HepG2 (cell line): ENCODE results near the gene PSMB3. TPM values are rescaled to one million over a fixed set of nuclear protein-coding genes. Genes with fewer than 3 reads are reported as not detected.
A peak's percentile ranks its signal among the peaks of the same experiment; 100 is the strongest.

Experiments used
- ATAC-seq: fragments of 200-7000 bp; cut with Tn5 transposase; 3 replicates; pipeline ENCODE4 v1.9.1; 2020; ENCODE audit warnings: mild to moderate bottlenecking, moderate library complexity
- BruUV-seq: library from RNA; stranded (reverse); fragments of 400-500 nt; replicated peaks from 2 replicates; lab custom pipeline; 2021; lab: Mats Ljungman, UMichigan
- CTCF ChIA-PET: fragments of 300-600 bp; formaldehyde crosslinking; extraction: SDS; loops from one replicate; lab custom pipeline; 2021; ENCODE audit warnings: low total read pairs, inconsistent platforms, low intra/inter-chr PET ratio; lab: Yijun Ruan, JAX
- POLR2A ChIA-PET: fragments of 350-600 bp; sonication (Branson Sonifier 250); formaldehyde crosslinking; loops from one replicate; lab custom pipeline; 2020; ENCODE audit warnings: antibody characterized with exemption, inconsistent platforms; lab: Yijun Ruan, JAX
- DNase-seq: peaks from one replicate; pipeline ENCODE4 v3.0.0-alpha.2; 2015; ENCODE audit warnings: low spot score
- FAIRE-seq: peaks from 3 replicates; lab custom pipeline; 2011; peaks lifted over from hg19 to GRCh38; lab: Jason Lieb, UNC
- H2AFZ ChIP-seq: one replicate; pipeline ENCODE4 v1.6.1; 2011; ENCODE audit warnings: low read length, inconsistent platforms
- H3K27ac ChIP-seq: fragments of 300-600 bp; 3 replicates; pipeline ENCODE4 v1.8.0; 2011; ENCODE audit warnings: mixed run types, mild to moderate bottlenecking, mixed read lengths, low read length, inconsistent platforms; ENCODE audit not compliant: insufficient read depth; ENCODE audit errors: extremely low read length
- H3K27me3 ChIP-seq, 2 experiments: fragments of 200-600 bp in 1 of 2; 2 replicates in 1 of 2; 3 replicates in 1 of 2; pipeline versions ENCODE4 v1.6.0 to v1.8.0; 2011; ENCODE audit warnings: low read length in 2 of 2, mild to moderate bottlenecking in 2 of 2, moderate library complexity in 2 of 2, inconsistent platforms in 1 of 2; ENCODE audit not compliant: insufficient read depth in 2 of 2, control insufficient read depth in 1 of 2
- H3K36me3 ChIP-seq, 2 experiments: fragments of 200-600 bp in 1 of 2; replicated peaks in 1 of 2; 2 replicates in 1 of 2; 3 replicates in 1 of 2; pipeline versions ENCODE4 v1.5.1 to v1.8.0; 2011; ENCODE audit warnings: low read length in 2 of 2, inconsistent platforms in 1 of 2; ENCODE audit not compliant: insufficient read depth in 2 of 2, control insufficient read depth in 1 of 2
- H3K4me1 ChIP-seq: 2 replicates; pipeline ENCODE4 v1.5.1; 2012; ENCODE audit warnings: low read length, inconsistent platforms; ENCODE audit not compliant: insufficient read depth
- H3K4me2 ChIP-seq: 2 replicates; pipeline ENCODE4 v1.6.0; 2011; ENCODE audit warnings: low read depth, low read length, inconsistent platforms
- H3K4me3 ChIP-seq, 3 experiments: fragments of 200-600 bp in 1 of 3; sonication (generic), shearing (Covaris generic) in 1 of 3; replicated peaks in 1 of 3; 2 replicates each; pipeline ENCODE4 v1.5.1; 2011 to 2016; ENCODE audit warnings: low read length in 3 of 3, inconsistent platforms in 2 of 3, low read depth in 2 of 3, mild to moderate bottlenecking in 2 of 3, control low read depth in 1 of 3, mixed read lengths in 1 of 3; ENCODE audit not compliant: insufficient read depth in 1 of 3
- H3K79me2 ChIP-seq: one replicate; pipeline ENCODE4 v1.6.1; 2011; ENCODE audit warnings: low read length, inconsistent platforms; ENCODE audit not compliant: insufficient read depth
- H3K9ac ChIP-seq: 2 replicates; pipeline ENCODE4 v1.6.0; 2011; ENCODE audit warnings: mild to moderate bottlenecking, low read depth, low read length, inconsistent platforms; ENCODE audit not compliant: insufficient read depth
- H3K9me3 ChIP-seq: 2 replicates; pipeline ENCODE4 v1.5.1; 2012; ENCODE audit warnings: mild to moderate bottlenecking, low read length
- H4K20me1 ChIP-seq: 2 replicates; pipeline ENCODE4 v1.6.0; 2011; ENCODE audit warnings: inconsistent platforms, mild to moderate bottlenecking, low read length, moderate library complexity; ENCODE audit not compliant: insufficient read depth
- HOXA7 ChIP-seq: sonication (generic); formaldehyde crosslinking; IDR thresholded peaks from 2 replicates; pipeline ENCODE4 v1.8.1; 2022; ENCODE audit warnings: mild to moderate bottlenecking, missing genetic modification reagents, moderate library complexity
- MIER2 ChIP-seq: IDR thresholded peaks from 2 replicates; pipeline ENCODE4 v1.6.1; 2016; ENCODE audit warnings: missing biosample characterization, missing genetic modification reagents
- MIXL1 ChIP-seq: IDR thresholded peaks from 2 replicates; pipeline ENCODE4 v1.6.1; 2016
- NR1H2 ChIP-seq: sonication (generic); formaldehyde crosslinking; IDR thresholded peaks from 2 replicates; pipeline ENCODE4 v1.8.1; 2022; ENCODE audit warnings: low read depth, missing genetic modification reagents, borderline replicate concordance
- NR2C2 ChIP-seq: sonication (generic); formaldehyde crosslinking; IDR thresholded peaks from 2 replicates; pipeline ENCODE4 v1.4.0; 2020; ENCODE audit warnings: missing genetic modification reagents, mild to moderate bottlenecking, moderate library complexity, borderline replicate concordance
- PHB2 ChIP-seq: fragments of 450-650 bp; IDR thresholded peaks from 2 replicates; pipeline ENCODE4 v1.6.1; 2018; ENCODE audit not compliant: partially characterized antibody
- WGBS: methylation state at CpG from one replicate; pipeline ENCODE4 v1.1.6; 2017; ENCODE audit warnings: low lambda C conversion rate; 5-methylcytosine and 5-hydroxymethylcytosine counted together
- in situ Hi-C: cut with HindIII; loops from 2 replicates; pipeline ENCODE4 v1.10.0; 2017; ENCODE audit warnings: low pct_unique_long_range_greater_than_20kb; ENCODE audit not compliant: extremely low pct_ligation_motif_present
- intact Hi-C: fragments of 100-400 bp; cut with micrococcal nuclease; formaldehyde crosslinking; loops from one replicate; pipeline ENCODE4 v1.10.0; 2022; ENCODE audit not compliant: unreplicated experiment
- polyA plus RNA-seq, 8 experiments: library from polyadenylated mRNA; depleted of rRNA in 3 of 8; stranded (reverse) in 7 of 8; unstranded in 1 of 8; fragments of >200 nt; fragmentation: Illumina TruSeq in 4 of 8; extraction: Trizol in 4 of 8; gene quantifications; 2 replicates each; pipeline versions ENCODE4 v1.2.1 to v1.2.3, GENCODE V29; 2011 to 2016; ENCODE audit warnings: low read depth in 4 of 8, missing spikeins in 1 of 8, mixed read lengths in 1 of 8; ENCODE audit not compliant: insufficient read depth in 1 of 8
- total RNA-seq, 5 experiments: library from RNA; depleted of rRNA; stranded (reverse); fragments of >200 nt; fragmentation: Illumina TruSeq; extraction: Trizol; gene quantifications; 2 replicates each; pipeline ENCODE4 v1.2.3, GENCODE V29; 2016; ENCODE audit warnings: low read depth in 1 of 5
- TF ChIP-seq, protein P1 (sequence below): IDR thresholded peaks from 2 replicates; pipeline ENCODE4 v1.6.1; 2012; ENCODE audit warnings: inconsistent platforms
- TF ChIP-seq, protein P2 (sequence below): sonication (generic); formaldehyde crosslinking; IDR thresholded peaks from 2 replicates; pipeline ENCODE4 v1.5.0; 2020; ENCODE audit warnings: mild to moderate bottlenecking, missing genetic modification reagents
- TF ChIP-seq, protein P3 (sequence below): sonication (generic); formaldehyde crosslinking; IDR thresholded peaks from 2 replicates; pipeline ENCODE4 v1.8.1; 2023; ENCODE audit warnings: mild to moderate bottlenecking, missing genetic modification reagents
- TF ChIP-seq, protein P4 (sequence below): sonication (generic); formaldehyde crosslinking; IDR thresholded peaks from 2 replicates; pipeline ENCODE4 v1.4.0; 2020; ENCODE audit warnings: mild to moderate bottlenecking, missing genetic modification reagents
- TF ChIP-seq, protein P5 (sequence below): IDR thresholded peaks from 2 replicates; pipeline ENCODE4 v1.6.1; 2016; ENCODE audit warnings: missing compliant biosample characterization, missing genetic modification reagents, borderline replicate concordance
- TF ChIP-seq, protein P6 (sequence below): sonication (generic); formaldehyde crosslinking; IDR thresholded peaks from 2 replicates; pipeline ENCODE4 v1.5.0; 2020; ENCODE audit warnings: missing genetic modification reagents

Gene PSMB3
- total and polyA plus RNA-seq, 2 of the 13 experiments (the other 11 are each of a cell fraction or from before 2014, with no cell fraction given) = 366 to 517 TPM

DNA sequence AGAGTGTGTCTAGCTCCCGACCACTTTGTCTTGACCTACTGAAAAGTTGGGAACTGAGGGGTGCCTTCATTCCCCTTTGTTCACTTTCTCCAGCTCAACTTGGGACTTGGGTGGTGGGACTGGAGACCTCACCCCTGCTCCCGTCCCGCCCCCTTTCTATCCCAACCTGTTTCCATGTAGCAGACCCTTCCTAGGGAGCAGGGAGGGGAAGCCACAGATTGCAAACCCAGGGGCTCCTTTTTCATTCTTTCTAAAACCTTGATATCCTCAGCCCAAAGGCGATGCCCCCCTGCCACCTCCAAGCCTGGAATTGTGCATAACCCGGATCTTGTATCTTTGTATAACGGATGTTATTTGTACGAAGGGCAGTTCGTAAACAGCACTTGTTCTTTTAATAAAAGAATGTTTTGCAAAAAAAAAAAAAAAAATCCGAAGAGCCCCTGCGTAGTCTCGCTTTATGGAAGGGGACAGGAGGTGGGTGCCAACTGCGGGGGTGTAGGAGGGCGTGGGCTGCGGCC lies 23.1 kb upstream of the PSMB3 start (continued):
- TF ChIP-seq, protein P1, sequence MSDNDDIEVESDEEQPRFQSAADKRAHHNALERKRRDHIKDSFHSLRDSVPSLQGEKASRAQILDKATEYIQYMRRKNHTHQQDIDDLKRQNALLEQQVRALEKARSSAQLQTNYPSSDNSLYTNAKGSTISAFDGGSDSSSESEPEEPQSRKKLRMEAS = no peak
- no peak for TF ChIP-seq NR1H2
- no peak for TF ChIP-seq PHB2
- TF ChIP-seq MIER2 (CRISPR knock-in tag) = no peak
- TF ChIP-seq, protein P2, sequence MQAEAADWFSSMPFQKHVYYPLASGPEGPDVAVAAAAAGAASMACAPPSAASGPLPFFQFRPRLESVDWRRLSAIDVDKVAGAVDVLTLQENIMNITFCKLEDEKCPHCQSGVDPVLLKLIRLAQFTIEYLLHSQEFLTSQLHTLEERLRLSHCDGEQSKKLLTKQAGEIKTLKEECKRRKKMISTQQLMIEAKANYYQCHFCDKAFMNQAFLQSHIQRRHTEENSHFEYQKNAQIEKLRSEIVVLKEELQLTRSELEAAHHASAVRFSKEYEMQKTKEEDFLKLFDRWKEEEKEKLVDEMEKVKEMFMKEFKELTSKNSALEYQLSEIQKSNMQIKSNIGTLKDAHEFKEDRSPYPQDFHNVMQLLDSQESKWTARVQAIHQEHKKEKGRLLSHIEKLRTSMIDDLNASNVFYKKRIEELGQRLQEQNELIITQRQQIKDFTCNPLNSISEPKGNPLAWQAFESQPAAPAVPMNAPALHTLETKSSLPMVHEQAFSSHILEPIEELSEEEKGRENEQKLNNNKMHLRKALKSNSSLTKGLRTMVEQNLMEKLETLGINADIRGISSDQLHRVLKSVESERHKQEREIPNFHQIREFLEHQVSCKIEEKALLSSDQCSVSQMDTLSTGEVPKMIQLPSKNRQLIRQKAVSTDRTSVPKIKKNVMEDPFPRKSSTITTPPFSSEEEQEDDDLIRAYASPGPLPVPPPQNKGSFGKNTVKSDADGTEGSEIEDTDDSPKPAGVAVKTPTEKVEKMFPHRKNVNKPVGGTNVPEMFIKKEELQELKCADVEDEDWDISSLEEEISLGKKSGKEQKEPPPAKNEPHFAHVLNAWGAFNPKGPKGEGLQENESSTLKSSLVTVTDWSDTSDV (CRISPR knock-in tag) = no peak
- no peak for TF ChIP-seq MIXL1 (CRISPR knock-in tag)

DNA sequence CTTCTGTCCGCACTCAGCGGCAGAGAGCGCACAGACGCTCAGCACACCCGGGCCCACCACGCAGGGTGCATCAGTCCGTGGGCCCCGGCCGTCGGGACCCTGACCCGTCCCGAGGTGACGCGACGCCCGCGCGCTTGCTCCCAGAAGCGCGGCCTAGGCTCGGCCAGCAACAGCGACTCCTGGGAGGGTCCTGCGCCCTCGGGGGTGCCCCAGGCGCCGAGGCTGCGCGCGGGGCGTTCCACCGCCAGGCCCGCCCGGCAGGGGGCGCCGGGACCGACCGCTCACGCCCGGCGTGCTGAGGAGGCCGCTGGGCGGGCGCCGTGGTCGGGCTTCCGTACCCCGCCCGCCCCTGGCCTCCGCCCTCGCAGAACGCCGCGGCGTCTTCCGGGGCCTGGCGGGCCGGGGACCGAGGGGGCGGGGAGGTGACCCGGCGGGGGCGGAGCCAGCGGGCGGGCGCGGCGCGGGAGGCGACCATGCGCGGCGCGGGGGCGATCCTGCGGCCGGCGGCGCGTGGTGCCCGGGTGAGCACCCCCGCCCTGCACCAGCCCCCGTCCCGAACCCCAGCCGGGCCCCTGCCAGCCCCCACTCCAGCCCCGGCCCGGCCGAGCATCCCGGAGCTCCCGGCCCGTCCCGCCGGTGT lies 22.5 kb upstream of the PSMB3 start, which contains the start of gene CISD3:
CISD3 (plus strand) TSS at position 456 of the 640 bp plus-strand sequence; CDS start at position 474, 18 bp downstream.
- peaks cover 54% of the 10 kb centered on the region for H3K4me1 ChIP-seq
- FAIRE-seq (no peak), DNase-seq (peak; percentile 81), ATAC-seq (peak; percentile 69)
- WGBS = 7% methylated on average over 9 of the region's 92 CpGs
- peaks cover 26% of the 10 kb centered on the region for H3K79me2 ChIP-seq
- H3K27ac ChIP-seq = peak within 1 kb of the TSS; percentile 97
- peaks cover 11 to 23% of the 10 kb centered on the region in 2 experiments for H3K36me3 ChIP-seq
- in situ Hi-C loops (loop anchor here (5.0 kb wide), 1 partner anchor 53 kb away; no protein-coding TSS in a partner anchor), intact Hi-C loops (loop anchor here (1.0 to 2.0 kb wide), 3 partner anchors 19 to 53 kb away; partner anchors contain the start of gene PCGF2)
- H4K20me1 ChIP-seq = peaks cover 13% of the 10 kb centered on the region; the same call in 1 of the 2 replicates
- no peaks in the 10 kb centered on the region for H3K9me3 ChIP-seq
- H3K9ac ChIP-seq = peak within 1 kb of the TSS; percentile 90
- no peak within 1 kb of the TSS for H2AFZ ChIP-seq
- H3K4me3 ChIP-seq = peak within 1 kb of the TSS; percentile 67 to 100 (median 95)
- peak within 1 kb of the TSS; percentile 93 for H3K4me2 ChIP-seq
- no TSS peak for BruUV-seq
- ChIA-PET POLR2A (interaction anchor here (1.0 to 3.0 kb wide), 21 partner anchors 9 to 139 kb away, joined by 3 to 43 read pairs (median 6); partner anchors contain the start of genes MLLT6, PSMB3 and RPL23), CTCF (interaction anchor here (1.4 to 1.5 kb wide), 2 partner anchors 26 to 53 kb away, joined by 4 to 6 read pairs; no protein-coding TSS in a partner anchor)
- H3K27me3 ChIP-seq = no peaks in the 10 kb centered on the region
- TF ChIP-seq NR2C2 (CRISPR knock-in tag) (no peak), HOXA7 (no peak)
- TF ChIP-seq, protein P3, sequence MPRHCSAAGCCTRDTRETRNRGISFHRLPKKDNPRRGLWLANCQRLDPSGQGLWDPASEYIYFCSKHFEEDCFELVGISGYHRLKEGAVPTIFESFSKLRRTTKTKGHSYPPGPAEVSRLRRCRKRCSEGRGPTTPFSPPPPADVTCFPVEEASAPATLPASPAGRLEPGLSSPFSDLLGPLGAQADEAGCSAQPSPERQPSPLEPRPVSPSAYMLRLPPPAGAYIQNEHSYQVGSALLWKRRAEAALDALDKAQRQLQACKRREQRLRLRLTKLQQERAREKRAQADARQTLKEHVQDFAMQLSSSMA (CRISPR knock-in tag) = peak; percentile 65; the same call in 1 of the 2 replicates
- TF ChIP-seq, protein P4, sequence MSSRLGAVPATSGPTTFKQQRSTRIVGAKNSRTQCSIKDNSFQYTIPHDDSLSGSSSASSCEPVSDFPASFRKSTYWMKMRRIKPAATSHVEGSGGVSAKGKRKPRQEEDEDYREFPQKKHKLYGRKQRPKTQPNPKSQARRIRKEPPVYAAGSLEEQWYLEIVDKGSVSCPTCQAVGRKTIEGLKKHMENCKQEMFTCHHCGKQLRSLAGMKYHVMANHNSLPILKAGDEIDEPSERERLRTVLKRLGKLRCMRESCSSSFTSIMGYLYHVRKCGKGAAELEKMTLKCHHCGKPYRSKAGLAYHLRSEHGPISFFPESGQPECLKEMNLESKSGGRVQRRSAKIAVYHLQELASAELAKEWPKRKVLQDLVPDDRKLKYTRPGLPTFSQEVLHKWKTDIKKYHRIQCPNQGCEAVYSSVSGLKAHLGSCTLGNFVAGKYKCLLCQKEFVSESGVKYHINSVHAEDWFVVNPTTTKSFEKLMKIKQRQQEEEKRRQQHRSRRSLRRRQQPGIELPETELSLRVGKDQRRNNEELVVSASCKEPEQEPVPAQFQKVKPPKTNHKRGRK (CRISPR knock-in tag) = no peak
- TF ChIP-seq, protein P5, sequence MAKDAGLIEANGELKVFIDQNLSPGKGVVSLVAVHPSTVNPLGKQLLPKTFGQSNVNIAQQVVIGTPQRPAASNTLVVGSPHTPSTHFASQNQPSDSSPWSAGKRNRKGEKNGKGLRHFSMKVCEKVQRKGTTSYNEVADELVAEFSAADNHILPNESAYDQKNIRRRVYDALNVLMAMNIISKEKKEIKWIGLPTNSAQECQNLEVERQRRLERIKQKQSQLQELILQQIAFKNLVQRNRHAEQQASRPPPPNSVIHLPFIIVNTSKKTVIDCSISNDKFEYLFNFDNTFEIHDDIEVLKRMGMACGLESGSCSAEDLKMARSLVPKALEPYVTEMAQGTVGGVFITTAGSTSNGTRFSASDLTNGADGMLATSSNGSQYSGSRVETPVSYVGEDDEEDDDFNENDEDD = peak; percentile 80
- TF ChIP-seq, protein P6, sequence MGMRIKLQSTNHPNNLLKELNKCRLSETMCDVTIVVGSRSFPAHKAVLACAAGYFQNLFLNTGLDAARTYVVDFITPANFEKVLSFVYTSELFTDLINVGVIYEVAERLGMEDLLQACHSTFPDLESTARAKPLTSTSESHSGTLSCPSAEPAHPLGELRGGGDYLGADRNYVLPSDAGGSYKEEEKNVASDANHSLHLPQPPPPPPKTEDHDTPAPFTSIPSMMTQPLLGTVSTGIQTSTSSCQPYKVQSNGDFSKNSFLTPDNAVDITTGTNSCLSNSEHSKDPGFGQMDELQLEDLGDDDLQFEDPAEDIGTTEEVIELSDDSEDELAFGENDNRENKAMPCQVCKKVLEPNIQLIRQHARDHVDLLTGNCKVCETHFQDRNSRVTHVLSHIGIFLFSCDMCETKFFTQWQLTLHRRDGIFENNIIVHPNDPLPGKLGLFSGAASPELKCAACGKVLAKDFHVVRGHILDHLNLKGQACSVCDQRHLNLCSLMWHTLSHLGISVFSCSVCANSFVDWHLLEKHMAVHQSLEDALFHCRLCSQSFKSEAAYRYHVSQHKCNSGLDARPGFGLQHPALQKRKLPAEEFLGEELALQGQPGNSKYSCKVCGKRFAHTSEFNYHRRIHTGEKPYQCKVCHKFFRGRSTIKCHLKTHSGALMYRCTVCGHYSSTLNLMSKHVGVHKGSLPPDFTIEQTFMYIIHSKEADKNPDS (CRISPR knock-in tag) = no peak
